OCI-LY3 (cell line): ENCODE results near the gene MRPL4.

Experiments used
- EZH2phosphoT487 ChIP-seq: fragments of 200-600 bp; shearing (Covaris generic); IDR thresholded peaks from 2 replicates; pipeline ENCODE4 v1.6.1; 2018; ENCODE audit warnings: antibody characterized with exemption, mixed run types, low read depth
- TF ChIP-seq, protein P1 (sequence below): fragments of 200-600, 300-600 bp; sonication (generic); IDR thresholded peaks from 2 replicates; pipeline ENCODE4 v1.5.1; 2014; ENCODE audit warnings: antibody characterized with exemption, low read length, low read depth

DNA sequence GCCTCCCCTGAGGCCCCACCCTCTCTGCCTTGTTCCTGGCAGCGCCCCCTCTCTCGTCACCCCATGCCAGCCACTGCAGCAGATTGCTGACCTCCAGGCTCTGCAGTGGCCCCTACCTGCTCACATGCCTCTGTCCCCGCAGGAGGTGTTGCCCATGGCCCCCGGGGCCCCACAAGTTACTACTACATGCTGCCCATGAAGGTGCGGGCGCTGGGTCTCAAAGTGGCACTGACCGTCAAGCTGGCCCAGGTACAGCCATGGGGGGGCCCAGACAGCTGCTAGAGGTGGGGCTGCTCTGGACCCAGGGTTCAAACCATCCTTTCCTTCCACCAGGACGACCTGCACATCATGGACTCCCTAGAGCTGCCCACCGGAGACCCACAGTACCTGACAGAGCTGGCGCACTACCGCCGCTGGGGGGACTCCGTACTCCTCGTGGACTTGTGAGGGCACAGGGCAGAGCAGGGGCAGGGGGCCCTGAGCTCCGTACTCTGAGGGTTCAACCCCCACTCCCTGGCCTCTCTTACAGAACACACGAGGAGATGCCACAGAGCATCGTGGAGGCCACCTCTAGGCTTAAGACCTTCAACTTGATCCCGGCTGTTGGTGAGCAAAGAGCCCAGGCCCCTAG, 6.2 kb downstream of the MRPL4 start:
- TF ChIP-seq, protein P1, sequence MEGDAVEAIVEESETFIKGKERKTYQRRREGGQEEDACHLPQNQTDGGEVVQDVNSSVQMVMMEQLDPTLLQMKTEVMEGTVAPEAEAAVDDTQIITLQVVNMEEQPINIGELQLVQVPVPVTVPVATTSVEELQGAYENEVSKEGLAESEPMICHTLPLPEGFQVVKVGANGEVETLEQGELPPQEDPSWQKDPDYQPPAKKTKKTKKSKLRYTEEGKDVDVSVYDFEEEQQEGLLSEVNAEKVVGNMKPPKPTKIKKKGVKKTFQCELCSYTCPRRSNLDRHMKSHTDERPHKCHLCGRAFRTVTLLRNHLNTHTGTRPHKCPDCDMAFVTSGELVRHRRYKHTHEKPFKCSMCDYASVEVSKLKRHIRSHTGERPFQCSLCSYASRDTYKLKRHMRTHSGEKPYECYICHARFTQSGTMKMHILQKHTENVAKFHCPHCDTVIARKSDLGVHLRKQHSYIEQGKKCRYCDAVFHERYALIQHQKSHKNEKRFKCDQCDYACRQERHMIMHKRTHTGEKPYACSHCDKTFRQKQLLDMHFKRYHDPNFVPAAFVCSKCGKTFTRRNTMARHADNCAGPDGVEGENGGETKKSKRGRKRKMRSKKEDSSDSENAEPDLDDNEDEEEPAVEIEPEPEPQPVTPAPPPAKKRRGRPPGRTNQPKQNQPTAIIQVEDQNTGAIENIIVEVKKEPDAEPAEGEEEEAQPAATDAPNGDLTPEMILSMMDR: no peak
- no peak for TF ChIP-seq EZH2phosphoT487
